HG03521 (cell line): ENCODE data around the gene BANK1.
A peak's percentile ranks its signal among the peaks of the same experiment; 100 is the strongest.

Experiments used
- ATAC-seq: cut with Tn5 transposase; IDR thresholded peaks from one replicate; pipeline ENCODE4 v1.9.1; 2021; ENCODE audit warnings: mild to moderate bottlenecking, moderate library complexity; ENCODE audit not compliant: unreplicated experiment

The BANK1 gene

GRCh38 chr4:101790521-101791181 lies at the start of gene BANK1:
BANK1 (plus strand) TSS chr4:101790730; CDS start chr4:101790881, 151 bp downstream.
- peak; percentile 100 for ATAC-seq

- no peak for ATAC-seq
These were observed 36.8 kb upstream of the BANK1 start for GRCh38 chr4:101753721-101754120.

GRCh38 chr4:101756181-101756580 lies 34.3 kb upstream of the BANK1 start:
- no peak for ATAC-seq

GRCh38 chr4:101761405-101761804 lies 29.1 kb upstream of the BANK1 start:
- ATAC-seq, result no peak

- ATAC-seq, result no peak
These were observed 28.5 kb upstream of the BANK1 start for GRCh38 chr4:101762025-101762424.

- ATAC-seq, result no peak
These were observed 28.0 kb upstream of the BANK1 start for GRCh38 chr4:101762534-101762933.

- no peak for ATAC-seq
These were observed 27.0 kb upstream of the BANK1 start for GRCh38 chr4:101763576-101763975.

GRCh38 chr4:101774807-101775206 lies 15.7 kb upstream of the BANK1 start:
- no peak for ATAC-seq

- no peak for ATAC-seq
These were observed 13.1 kb upstream of the BANK1 start for GRCh38 chr4:101777431-101777830.

- ATAC-seq, result no peak
These were observed 10.2 kb upstream of the BANK1 start for GRCh38 chr4:101780284-101780683.

GRCh38 chr4:101782546-101782945 lies 8.0 kb upstream of the BANK1 start:
- no peak for ATAC-seq

- no peak for ATAC-seq
These were observed 5.6 kb upstream of the BANK1 start for GRCh38 chr4:101784957-101785356.

- no peak for ATAC-seq
These were observed 5.0 kb upstream of the BANK1 start for GRCh38 chr4:101785486-101785885.

GRCh38 chr4:101787701-101788316 lies 2.7 kb upstream of the BANK1 start:
- no peak for ATAC-seq

GRCh38 chr4:101791182-101791558 lies 640 bp downstream of the BANK1 start:
- no peak for ATAC-seq

- ATAC-seq, result no peak
These were observed 1.6 kb downstream of the BANK1 start for GRCh38 chr4:101792056-101792590.

GRCh38 chr4:101793397-101793796 lies 2.9 kb downstream of the BANK1 start:
- ATAC-seq, result no peak

GRCh38 chr4:101794806-101795205 lies 4.3 kb downstream of the BANK1 start:
- no peak for ATAC-seq

- no peak for ATAC-seq
These were observed 5.2 kb downstream of the BANK1 start for GRCh38 chr4:101795704-101796103.

GRCh38 chr4:101801958-101802357 lies 11.4 kb downstream of the BANK1 start:
- ATAC-seq, result no peak

GRCh38 chr4:101806914-101807313 lies 16.4 kb downstream of the BANK1 start:
- ATAC-seq, result peak; percentile 97

GRCh38 chr4:101807351-101807750 lies 16.8 kb downstream of the BANK1 start:
- peak; percentile 17 for ATAC-seq
